Esophagus (tissue), 2 donors: ENCODE measurements around the gene WDR36. TPM values are rescaled to one million over a fixed set of nuclear protein-coding genes. Genes with fewer than 3 reads are reported as not detected.

Experiments used
- H3K27ac ChIP-seq, 2 donors: one replicate each; pipeline ENCODE4 v1.5.1; 2013; ENCODE audit warnings: low read depth in 2 of 2, mild to moderate bottlenecking in 2 of 2, inconsistent platforms in 1 of 2, low read length in 1 of 2, moderate library complexity in 1 of 2
- H3K27me3 ChIP-seq, 2 donors: one replicate each; pipeline ENCODE4 v1.6.1; 2013; ENCODE audit warnings: low read length in 2 of 2, control low read depth in 1 of 2, mild to moderate bottlenecking in 1 of 2; ENCODE audit not compliant: insufficient read depth in 2 of 2, control insufficient read depth in 1 of 2
- H3K36me3 ChIP-seq, 2 donors: one replicate each; pipeline ENCODE4 v1.6.1; 2013; ENCODE audit warnings: low read length in 1 of 2; ENCODE audit not compliant: control insufficient read depth in 2 of 2, insufficient read depth in 2 of 2
- H3K4me1 ChIP-seq, 2 donors: one replicate each; pipeline ENCODE4 v1.6.1; 2013; ENCODE audit warnings: low read length in 1 of 2; ENCODE audit not compliant: control insufficient read depth in 2 of 2, insufficient read depth in 2 of 2
- H3K4me3 ChIP-seq, 2 donors: one replicate each; pipeline ENCODE4 v1.5.1; 2013; ENCODE audit warnings: low read length in 2 of 2, mild to moderate bottlenecking in 2 of 2, low read depth in 1 of 2, moderate library complexity in 1 of 2
- H3K9me3 ChIP-seq, 2 donors: one replicate each; pipeline ENCODE4 v1.6.1; 2013; ENCODE audit warnings: mild to moderate bottlenecking in 2 of 2, low read depth in 1 of 2, low read length in 1 of 2, moderate library complexity in 1 of 2; ENCODE audit not compliant: control insufficient read depth in 2 of 2, insufficient read depth in 1 of 2
- WGBS, 2 donors: extraction: QIAGEN DNeasy Blood & Tissue Kit; methylation state at CpG; one replicate each; pipeline ENCODE4 v1.1.7; 2013; 5-methylcytosine and 5-hydroxymethylcytosine counted together
- polyA plus RNA-seq, 2 donors: library from polyadenylated mRNA; stranded (reverse); fragments of 200-250 nt; gene quantifications; one replicate each; pipeline ENCODE4 v1.2.3, GENCODE V29; 2013
- donor health status: healthy with polysubstance abuse.
- donor health status: Bipolar disorder and iron deficiency.

Gene WDR36
- 1 to 10 TPM; 6.1 to 6.5 TPM for polyA plus RNA-seq

DNA sequence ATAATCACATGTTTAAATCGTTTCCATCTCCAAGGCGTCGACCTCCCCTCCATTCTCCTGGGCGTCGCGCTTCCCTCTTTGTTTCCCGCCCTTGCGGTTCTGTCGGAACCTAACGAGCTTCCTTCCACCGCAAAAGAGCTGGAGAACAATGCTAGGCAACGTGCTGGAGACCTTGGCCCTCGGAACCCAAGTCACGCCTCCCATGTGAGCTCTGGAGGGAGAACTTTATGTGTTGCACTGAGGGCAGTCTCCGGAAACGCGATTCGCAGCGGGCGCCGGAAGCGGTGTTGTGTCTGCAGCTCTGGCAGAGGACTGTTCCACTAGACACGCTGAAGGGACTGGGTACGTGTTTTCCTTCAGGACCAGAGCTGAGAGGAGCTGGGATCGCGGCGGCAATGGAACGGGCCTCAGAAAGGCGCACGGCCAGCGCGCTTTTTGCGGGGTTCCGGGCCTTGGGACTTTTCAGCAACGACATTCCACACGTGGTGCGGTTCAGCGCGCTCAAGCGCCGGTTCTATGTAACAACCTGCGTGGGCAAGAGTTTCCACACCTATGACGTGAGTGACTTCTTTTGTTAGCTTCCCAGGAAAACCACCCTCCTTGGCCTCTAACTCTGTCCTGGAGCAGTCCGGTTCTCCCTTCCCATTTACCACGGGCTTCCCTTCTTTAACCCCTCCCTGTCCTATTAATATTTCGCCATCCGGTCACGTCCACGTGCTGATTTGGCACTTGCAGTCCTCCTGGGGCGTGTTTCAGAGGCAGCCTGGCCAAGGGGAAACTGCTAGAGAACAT, at the start of gene WDR36:
Gene WDR36, plus strand, starts transcription at position 287 of the 792 bp plus-strand sequence. Its CDS starts 109 bp downstream, at position 396.
- Histone ChIP-seq H3K27ac (peak within 1 kb of the TSS; percentile 62 to 80), H3K27me3 (no peaks in the 10 kb centered on the region), H3K36me3 (no peaks in the 10 kb centered on the region), H3K4me1 (no peaks in the 10 kb centered on the region), H3K9me3 (no peaks in the 10 kb centered on the region), H3K4me3 (peak within 1 kb of the TSS; percentile 82 to 100)
- 1% methylated on average over 50 of the region's 50 CpGs for WGBS, 2 donors

DNA sequence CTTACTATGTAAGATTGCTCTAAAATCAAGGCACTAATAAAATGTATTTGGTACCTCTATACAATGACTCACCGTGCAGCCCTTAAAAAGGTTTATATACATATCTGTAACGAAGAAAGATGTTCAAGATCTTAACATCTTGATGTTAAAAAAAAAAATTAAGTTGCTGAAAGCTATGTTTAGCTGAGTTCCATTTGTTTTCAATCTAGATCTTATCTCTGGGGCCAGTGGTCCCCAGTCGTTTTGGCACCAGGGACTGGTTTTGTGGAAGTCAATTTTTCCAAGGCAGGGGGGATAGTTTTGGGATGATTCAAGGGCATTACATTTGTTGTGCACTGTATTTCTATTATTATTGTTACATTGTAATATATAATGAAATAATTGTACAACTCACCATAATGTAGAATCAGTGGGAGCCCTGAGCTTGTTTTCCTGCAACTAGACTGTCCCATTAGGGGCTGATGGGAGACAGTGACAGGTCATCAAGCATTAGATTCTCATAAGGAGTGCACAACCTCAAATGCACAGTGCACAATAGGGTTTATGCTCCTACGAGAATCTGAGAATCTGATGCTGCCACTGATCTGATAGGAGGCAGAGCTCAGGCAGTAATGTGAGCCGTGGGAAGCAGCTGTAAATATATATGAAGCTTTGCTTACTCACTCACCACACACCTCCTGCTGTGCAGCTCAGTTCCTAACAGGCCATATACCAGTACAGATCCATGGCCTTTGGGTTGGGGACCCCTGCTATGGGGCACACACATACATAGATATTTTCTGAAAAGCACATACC, 48.2 kb upstream of the WDR36 start:
- no peak overlapping the region for H3K4me3 ChIP-seq
- no peaks in the 10 kb centered on the region for H3K9me3 ChIP-seq
- no peaks in the 10 kb centered on the region for H3K4me1 ChIP-seq
- no peaks in the 10 kb centered on the region for H3K27me3 ChIP-seq
- H3K27ac ChIP-seq: no peak overlapping the region
- 49 to 67% methylated on average over 5 of the region's 5 CpGs for WGBS, 2 donors
- H3K36me3 ChIP-seq: no peaks in the 10 kb centered on the region

- H3K27me3 ChIP-seq: no peaks in the 10 kb centered on the region
- H3K27ac ChIP-seq: no peak overlapping the region
- H3K4me3 ChIP-seq: no peak overlapping the region
- no peaks in the 10 kb centered on the region for H3K9me3 ChIP-seq
- H3K4me1 ChIP-seq: no peaks in the 10 kb centered on the region
- no peaks in the 10 kb centered on the region for H3K36me3 ChIP-seq
Observed at GRCh38 chr5:111058064-111058463, 34.1 kb upstream of the WDR36 start.

DNA sequence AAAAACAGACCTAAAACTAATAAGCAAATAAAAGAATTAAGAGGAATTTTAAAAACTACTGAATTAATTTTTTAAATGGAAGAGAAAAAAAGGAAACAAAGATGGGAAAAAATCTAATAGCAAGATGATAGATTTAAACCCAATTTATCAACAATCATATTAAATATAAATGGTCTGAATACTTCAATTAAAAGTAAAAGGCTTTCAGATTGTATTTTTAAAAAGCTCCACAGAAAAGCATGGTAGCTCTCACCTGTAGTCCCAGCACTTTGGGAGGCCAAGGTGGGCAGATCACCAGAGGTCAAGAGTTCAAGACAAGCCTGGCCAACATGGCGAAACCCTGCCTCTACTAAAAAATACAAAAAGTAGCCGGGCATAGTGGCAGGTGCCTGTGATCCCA, 32.0 kb upstream of the WDR36 start:
- WGBS, 2 donors: 86 to 93% methylated on average over 2 of the region's 2 CpGs
- Histone ChIP-seq H3K27me3 (no peaks in the 10 kb centered on the region), H3K36me3 (no peaks in the 10 kb centered on the region)

DNA sequence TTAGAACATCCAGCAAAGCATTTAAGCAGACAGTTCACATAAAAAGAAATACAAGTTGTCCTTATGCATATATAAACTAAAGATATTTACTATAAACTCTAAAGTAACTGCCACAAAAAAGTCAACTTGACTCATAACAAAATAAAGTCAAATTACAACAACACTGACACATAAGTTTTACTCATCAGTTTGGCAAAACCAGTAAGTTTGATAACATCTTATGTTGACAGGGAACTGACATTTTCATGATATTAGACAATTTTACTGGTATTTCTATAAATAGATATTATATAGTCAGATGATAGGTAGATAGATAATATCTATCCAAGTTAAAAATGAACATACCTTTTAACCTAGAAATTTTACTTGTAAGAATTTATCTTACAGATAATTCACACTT, 30.5 kb upstream of the WDR36 start:
- H3K4me1 ChIP-seq: no peaks in the 10 kb centered on the region
- no peaks in the 10 kb centered on the region for H3K9me3 ChIP-seq
- no peak overlapping the region for H3K4me3 ChIP-seq
- no peaks in the 10 kb centered on the region for H3K36me3 ChIP-seq
- H3K27me3 ChIP-seq: no peaks in the 10 kb centered on the region
- no peak overlapping the region for H3K27ac ChIP-seq

More for the DNA sequence above, 32.0 kb upstream of the WDR36 start:
- Histone ChIP-seq H3K9me3 (no peaks in the 10 kb centered on the region), H3K27ac (no peak overlapping the region), H3K4me1 (no peaks in the 10 kb centered on the region), H3K4me3 (no peak overlapping the region)

DNA sequence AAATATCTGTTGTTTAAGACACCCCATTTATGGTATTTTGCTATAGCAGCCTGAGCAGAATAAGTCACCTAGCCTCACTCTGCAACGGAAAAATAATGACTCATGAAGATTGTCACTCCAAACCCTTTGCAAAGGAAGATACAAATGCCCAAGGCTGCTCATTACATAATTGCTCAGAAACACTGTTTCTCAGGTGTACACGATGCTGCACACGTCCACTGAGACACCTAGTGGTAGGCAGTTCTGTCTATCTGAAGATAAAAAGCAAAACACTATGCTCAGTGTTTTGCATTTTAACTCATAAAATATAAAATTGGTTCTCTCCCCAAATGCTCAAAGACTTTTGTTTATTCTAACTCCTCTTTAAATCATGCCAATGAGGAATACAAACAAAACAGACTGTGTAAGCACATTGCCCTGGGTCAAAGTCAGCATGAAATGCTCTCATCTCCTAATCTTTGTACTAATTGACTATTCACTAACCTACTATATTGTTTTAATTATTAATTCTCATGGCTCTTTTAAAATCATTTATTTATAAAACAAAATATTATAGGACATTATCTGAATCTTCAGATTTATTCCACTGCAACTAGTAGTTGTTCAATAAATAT, 28.3 kb upstream of the WDR36 start:
- no peaks in the 10 kb centered on the region for H3K4me1 ChIP-seq
- no peaks in the 10 kb centered on the region for H3K9me3 ChIP-seq
- H3K27ac ChIP-seq: no peak overlapping the region
- no peaks in the 10 kb centered on the region for H3K36me3 ChIP-seq
- no peak overlapping the region for H3K4me3 ChIP-seq
- 22 to 30% methylated on average over 3 of the region's 3 CpGs for WGBS, 2 donors
- H3K27me3 ChIP-seq: no peaks in the 10 kb centered on the region

- no peak overlapping the region for H3K4me3 ChIP-seq
- H3K36me3 ChIP-seq: no peaks in the 10 kb centered on the region
- H3K4me1 ChIP-seq: no peaks in the 10 kb centered on the region
- WGBS, 2 donors: 44 to 59% methylated on average over 2 of the region's 2 CpGs
- H3K9me3 ChIP-seq: no peaks in the 10 kb centered on the region
- no peaks in the 10 kb centered on the region for H3K27me3 ChIP-seq
- no peak overlapping the region for H3K27ac ChIP-seq
Observed at GRCh38 chr5:111066261-111066938, 25.7 kb upstream of the WDR36 start.

DNA sequence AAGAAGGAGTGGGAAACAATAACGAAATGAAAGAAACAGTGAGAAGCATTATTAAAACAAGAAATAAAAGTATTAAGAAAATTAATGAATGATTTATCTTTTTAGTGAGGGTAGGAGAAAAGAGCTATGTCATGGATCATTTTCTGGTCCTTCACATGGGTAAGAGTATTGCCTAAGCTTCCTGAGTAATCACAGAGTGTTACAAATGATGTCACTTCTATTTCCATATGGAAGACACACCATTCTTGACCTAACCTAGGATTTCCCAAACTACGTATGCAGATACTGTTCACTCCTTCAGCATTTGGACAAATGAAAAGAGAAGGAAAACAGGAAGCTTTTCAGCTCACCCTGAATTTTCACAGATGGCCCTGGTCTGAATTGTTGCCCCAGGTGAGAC, 23.9 kb upstream of the WDR36 start:
- H3K4me3 ChIP-seq: no peak overlapping the region
- H3K4me1 ChIP-seq: peaks cover 0 to 2% of the 10 kb centered on the region in 2 donors
- 74 to 83% methylated on average over 2 of the region's 2 CpGs for WGBS, 2 donors
- no peaks in the 10 kb centered on the region for H3K36me3 ChIP-seq
- H3K9me3 ChIP-seq: no peaks in the 10 kb centered on the region
- no peak overlapping the region for H3K27ac ChIP-seq
- H3K27me3 ChIP-seq: no peaks in the 10 kb centered on the region

- Histone ChIP-seq H3K36me3 (no peaks in the 10 kb centered on the region), H3K4me3 (no peak overlapping the region), H3K27ac (no peak overlapping the region), H3K9me3 (no peaks in the 10 kb centered on the region), H3K4me1 (peaks cover 0 to 2% of the 10 kb centered on the region in 2 donors), H3K27me3 (no peaks in the 10 kb centered on the region)
- WGBS, 2 donors: 57 to 62% methylated on average over 4 of the region's 4 CpGs
Observed at GRCh38 chr5:111069839-111070238, 22.3 kb upstream of the WDR36 start.
